ENCODE measurements around the gene KITLG. TPM values are rescaled to one million over a fixed set of nuclear protein-coding genes. Genes with fewer than 3 reads are reported as not detected.
A peak's percentile ranks its signal among the peaks of the same experiment; 100 is the strongest.
"Not testable (repeated sequence)": the region's sequence is repeated elsewhere in the genome, so short reads cannot be mapped to it uniquely, and the experiment has no call there.

The KITLG gene
- 1 to 10 TPM; 3.9 to 7.1 (median 4.6) TPM for total RNA-seq

- Histone ChIP-seq H3K9me3 (no peaks in the 10 kb centered on the region), H3K4me3 (peak within 1 kb of the TSS; percentile 67 to 88 (median 79)), H3K36me3 (no peaks in the 10 kb centered on the region), H3K27ac (peak within 1 kb of the TSS; percentile 56 to 76 (median 64)), H3K27me3 (no peaks in the 10 kb centered on the region), H3K4me1 (peaks cover 8 to 20% of the 10 kb centered on the region in 2 donors)
- intact Hi-C loops (cut with DNase I; ENCODE audit: low total_unique reads) = loop anchor here (10.0 kb wide), 1 partner anchor 415 kb away; no protein-coding TSS in a partner anchor
- in situ Hi-C loops (cut with MboI; ENCODE audit: low sequenced_read_pairs in 4 of 4) = loop anchor here in 1 of 4 donors (25.0 kb wide), 1 partner anchor 407 kb away; no protein-coding TSS in a partner anchor
- DNase-seq (peak; percentile 48 to 58), ATAC-seq (peak; percentile 79 to 83)
- TF ChIP-seq POLR2A (IDR thresholded peaks at IDR 0.05) (peak; percentile 47 to 67), CTCF (IDR thresholded peaks at IDR 0.05 in 4 of 5, conservative IDR thresholded peaks at IDR 0.05 in 1 of 5) (peak in 3 of 5 experiments; percentile 31 to 36 (median 34))
Measured at GRCh38 chr12:88580051-88580871, at the start of gene KITLG. TSS of gene KITLG (minus strand) at chr12:88580471. CDS start at chr12:88580278, 193 bp downstream.

GRCh38 chr12:88628856-88629509 lies 48.7 kb upstream of the KITLG start:
- in situ Hi-C loops (cut with MboI; ENCODE audit: low sequenced_read_pairs in 4 of 4) (no loop called here), intact Hi-C loops (cut with DNase I; ENCODE audit: low total_unique reads) (no loop called here)

GRCh38 chr12:88628035-88628434 lies 47.8 kb upstream of the KITLG start:
- H3K27me3 ChIP-seq; ATAC-seq; intact Hi-C loops (cut with DNase I; ENCODE audit: low total_unique reads); H3K27ac ChIP-seq; H3K4me1 ChIP-seq; H3K36me3 ChIP-seq; H3K4me3 ChIP-seq; in situ Hi-C loops (cut with MboI; ENCODE audit: low sequenced_read_pairs in 4 of 4); DNase-seq; H3K9me3 ChIP-seq: not testable (repeated sequence)

More at GRCh38 chr12:88628856-88629509, 48.7 kb upstream of the KITLG start:
- Histone ChIP-seq H3K4me3 (no peak overlapping the region), H3K27me3 (no peaks in the 10 kb centered on the region), H3K9me3 (no peaks in the 10 kb centered on the region), H3K27ac (no peak overlapping the region), H3K4me1 (no peaks in the 10 kb centered on the region), H3K36me3 (no peaks in the 10 kb centered on the region)
- ATAC-seq = no peak
- TF ChIP-seq POLR2A (IDR thresholded peaks at IDR 0.05) (no peak), CTCF (IDR thresholded peaks at IDR 0.05 in 4 of 5, conservative IDR thresholded peaks at IDR 0.05 in 1 of 5) (no peak)
- DNase-seq = no peak

GRCh38 chr12:88627501-88627900 lies 47.2 kb upstream of the KITLG start:
- DNase-seq = no peak
- no peak overlapping the region for H3K27ac ChIP-seq
- no peaks in the 10 kb centered on the region for H3K36me3 ChIP-seq
- in situ Hi-C loops (cut with MboI; ENCODE audit: low sequenced_read_pairs in 4 of 4) = no loop called here
- TF ChIP-seq CTCF (IDR thresholded peaks at IDR 0.05 in 4 of 5, conservative IDR thresholded peaks at IDR 0.05 in 1 of 5) (no peak), POLR2A (IDR thresholded peaks at IDR 0.05) (no peak)
- H3K9me3 ChIP-seq = no peaks in the 10 kb centered on the region
- H3K27me3 ChIP-seq = no peaks in the 10 kb centered on the region
- no peak overlapping the region for H3K4me3 ChIP-seq
- intact Hi-C loops (cut with DNase I; ENCODE audit: low total_unique reads) = no loop called here
- ATAC-seq = no peak
- no peaks in the 10 kb centered on the region for H3K4me1 ChIP-seq

GRCh38 chr12:88625356-88625755 lies 45.1 kb upstream of the KITLG start:
- intact Hi-C loops (cut with DNase I; ENCODE audit: low total_unique reads) = no loop called here

More at GRCh38 chr12:88625356-88625755, 45.1 kb upstream of the KITLG start:
- no peaks in the 10 kb centered on the region for H3K27me3 ChIP-seq
- H3K27ac ChIP-seq = no peak overlapping the region
- no peaks in the 10 kb centered on the region for H3K9me3 ChIP-seq
- no peak for TF ChIP-seq CTCF (IDR thresholded peaks at IDR 0.05 in 4 of 5, conservative IDR thresholded peaks at IDR 0.05 in 1 of 5)
- no peak for TF ChIP-seq POLR2A (IDR thresholded peaks at IDR 0.05)
- H3K36me3 ChIP-seq = no peaks in the 10 kb centered on the region
- ATAC-seq = no peak
- H3K4me3 ChIP-seq = no peak overlapping the region
- no peaks in the 10 kb centered on the region for H3K4me1 ChIP-seq
- in situ Hi-C loops (cut with MboI; ENCODE audit: low sequenced_read_pairs in 4 of 4) = no loop called here
- DNase-seq = no peak
